ENCODE results near the gene MED26. TPM values are rescaled to one million over a fixed set of nuclear protein-coding genes. Genes with fewer than 3 reads are reported as not detected.
A peak's percentile ranks its signal among the peaks of the same experiment; 100 is the strongest.

Gene MED26
- total RNA-seq, 1 donor from 2014 or later, result 15.0 TPM

GRCh38 chr19:16627928-16628182, 149 bp downstream of the MED26 start:
- H3K9ac ChIP-seq (ENCODE audit: low read length), result peak overlapping the region; percentile 99
- Mint-ChIP-seq H3K4me3 (ENCODE audit: unreplicated experiment) (peak overlapping the region; percentile 95), H3K9me3 (ENCODE audit: unreplicated experiment) (peaks cover 3% of the 10 kb centered on the region), H3K27me3 (ENCODE audit: low read depth, unreplicated experiment) (no peaks in the 10 kb centered on the region), H3K27ac (ENCODE audit: unreplicated experiment) (no peak overlapping the region), H3K36me3 (ENCODE audit: low read depth, unreplicated experiment) (peaks cover 11% of the 10 kb centered on the region), H3K4me1 (ENCODE audit: low read depth, unreplicated experiment) (peaks cover 12% of the 10 kb centered on the region)
- H3K79me2 ChIP-seq (ENCODE audit: insufficient read depth, low read length), result peaks cover 49% of the 10 kb centered on the region
- TF ChIP-seq CTCF (IDR thresholded peaks at IDR 0.05; ENCODE audit: insufficient read depth, low read depth, low read length), result no peak
- no peak for TF ChIP-seq EZH2 (IDR thresholded peaks at IDR 0.05; ENCODE audit: insufficient read depth, low read length)
- FAIRE-seq, result no peak
- H3K4me2 ChIP-seq (ENCODE audit: low read length), result peak overlapping the region; percentile 97
- H3K27me3 ChIP-seq (ENCODE audit: insufficient read depth, low read length), result no peaks in the 10 kb centered on the region
- peaks cover 3% of the 10 kb centered on the region for H3K9me3 ChIP-seq (ENCODE audit: insufficient read depth, low read depth, low read length)
- peak overlapping the region; percentile 82 for H3K4me3 ChIP-seq (ENCODE audit: insufficient read depth, low read depth, low read length)
- no peak overlapping the region for H2AFZ ChIP-seq (ENCODE audit: low read depth, low read length)
- DNase-seq (ENCODE audit: low read depth), result no peak
- H3K36me3 ChIP-seq (ENCODE audit: insufficient read depth, low read length), result peaks cover 10% of the 10 kb centered on the region
- H3K4me1 ChIP-seq (ENCODE audit: insufficient read depth, low read length), result peaks cover 10% of the 10 kb centered on the region
- peaks cover 49% of the 10 kb centered on the region for H4K20me1 ChIP-seq (ENCODE audit: insufficient read depth, low read length)
- H3K27ac ChIP-seq (ENCODE audit: low read depth, low read length), result peak overlapping the region; percentile 82

- Histone ChIP-seq H3K79me2 (ENCODE audit: insufficient read depth, low read length) (peaks cover 54% of the 10 kb centered on the region), H3K4me1 (ENCODE audit: insufficient read depth, low read length) (peaks cover 10% of the 10 kb centered on the region), H4K20me1 (ENCODE audit: insufficient read depth, low read length) (peaks cover 53% of the 10 kb centered on the region), H3K36me3 (ENCODE audit: insufficient read depth, low read length) (peaks cover 9% of the 10 kb centered on the region), H3K9ac (ENCODE audit: low read length) (peak overlapping the region; percentile 99), H3K4me2 (ENCODE audit: low read length) (peak overlapping the region; percentile 97), H3K27ac (ENCODE audit: low read depth, low read length) (peak overlapping the region; percentile 82), H3K27me3 (ENCODE audit: insufficient read depth, low read length) (no peaks in the 10 kb centered on the region), H3K4me3 (ENCODE audit: insufficient read depth, low read depth, low read length) (peak overlapping the region; percentile 82), H3K9me3 (ENCODE audit: insufficient read depth, low read depth, low read length) (peaks cover 3% of the 10 kb centered on the region), H2AFZ (ENCODE audit: low read depth, low read length) (no peak overlapping the region)
- Mint-ChIP-seq H3K27ac (ENCODE audit: unreplicated experiment) (peak overlapping the region; percentile 91), H3K4me1 (ENCODE audit: low read depth, unreplicated experiment) (peaks cover 12% of the 10 kb centered on the region), H3K27me3 (ENCODE audit: low read depth, unreplicated experiment) (no peaks in the 10 kb centered on the region), H3K36me3 (ENCODE audit: low read depth, unreplicated experiment) (peaks cover 11% of the 10 kb centered on the region), H3K4me3 (ENCODE audit: unreplicated experiment) (peak overlapping the region; percentile 95), H3K9me3 (ENCODE audit: unreplicated experiment) (peaks cover 3% of the 10 kb centered on the region)
- no peak for FAIRE-seq
- no peak for DNase-seq (ENCODE audit: low read depth)
- TF ChIP-seq EZH2 (IDR thresholded peaks at IDR 0.05; ENCODE audit: insufficient read depth, low read length) (no peak), CTCF (IDR thresholded peaks at IDR 0.05; ENCODE audit: insufficient read depth, low read depth, low read length) (no peak)
These were observed 644 bp downstream of the MED26 start for GRCh38 chr19:16627193-16627927.

GRCh38 chr19:16626796-16627192, 1.2 kb downstream of the MED26 start:
- TF ChIP-seq EZH2 (IDR thresholded peaks at IDR 0.05; ENCODE audit: insufficient read depth, low read length) (no peak), CTCF (IDR thresholded peaks at IDR 0.05; ENCODE audit: insufficient read depth, low read depth, low read length) (no peak)
- Histone ChIP-seq H3K9ac (ENCODE audit: low read length) (peak overlapping the region; percentile 99), H3K79me2 (ENCODE audit: insufficient read depth, low read length) (peaks cover 60% of the 10 kb centered on the region), H3K4me1 (ENCODE audit: insufficient read depth, low read length) (peaks cover 10% of the 10 kb centered on the region), H4K20me1 (ENCODE audit: insufficient read depth, low read length) (peaks cover 59% of the 10 kb centered on the region), H3K36me3 (ENCODE audit: insufficient read depth, low read length) (peaks cover 9% of the 10 kb centered on the region), H3K4me2 (ENCODE audit: low read length) (peak overlapping the region; percentile 97), H3K27ac (ENCODE audit: low read depth, low read length) (peak overlapping the region; percentile 82), H3K9me3 (ENCODE audit: insufficient read depth, low read depth, low read length) (peaks cover 3% of the 10 kb centered on the region), H3K4me3 (ENCODE audit: insufficient read depth, low read depth, low read length) (peak overlapping the region; percentile 82), H3K27me3 (ENCODE audit: insufficient read depth, low read length) (no peaks in the 10 kb centered on the region), H2AFZ (ENCODE audit: low read depth, low read length) (no peak overlapping the region)
- peak overlapping the region; percentile 95 for H3K4me3 Mint-ChIP-seq (ENCODE audit: unreplicated experiment)
- no peaks in the 10 kb centered on the region for H3K27me3 Mint-ChIP-seq (ENCODE audit: low read depth, unreplicated experiment)
- no peak for DNase-seq (ENCODE audit: low read depth)
- FAIRE-seq, result no peak
- H3K4me1 Mint-ChIP-seq (ENCODE audit: low read depth, unreplicated experiment), result peaks cover 13% of the 10 kb centered on the region
- peaks cover 8% of the 10 kb centered on the region for H3K36me3 Mint-ChIP-seq (ENCODE audit: low read depth, unreplicated experiment)
- H3K27ac Mint-ChIP-seq (ENCODE audit: unreplicated experiment), result peak overlapping the region; percentile 91
- no peaks in the 10 kb centered on the region for H3K9me3 Mint-ChIP-seq (ENCODE audit: unreplicated experiment)
